Smooth muscle cell (in vitro differentiated cells): ENCODE data around the gene CRYZL1. TPM values are rescaled to one million over a fixed set of nuclear protein-coding genes. Genes with fewer than 3 reads are reported as not detected.
"Not testable (repeated sequence)": the region's sequence is repeated elsewhere in the genome, so short reads cannot be mapped to it uniquely, and the experiment has no call there.

Experiments
- DNase-seq: peaks from one replicate; lab custom pipeline; 2025; ENCODE audit not compliant: unreplicated experiment; lab: John Stamatoyannopoulos, UW
- H2AFZ ChIP-seq: fragments of 200-600 bp; sonication (generic); 2 replicates; pipeline ENCODE4 v1.6.0; 2016; ENCODE audit warnings: antibody characterized with exemption, low read depth, mild to moderate bottlenecking
- H3F3A ChIP-seq: fragments of 200-600 bp; sonication (generic); 2 replicates; pipeline ENCODE4 v1.6.0; 2017; ENCODE audit warnings: antibody characterized with exemption, low read depth
- H3K27ac ChIP-seq: fragments of 200-600 bp; sonication (generic); 2 replicates; pipeline ENCODE4 v1.5.1; 2016; ENCODE audit warnings: low read depth, mild to moderate bottlenecking
- H3K27me3 ChIP-seq: fragments of 200-600 bp; sonication (generic); 2 replicates; pipeline ENCODE4 v1.6.1; 2016; ENCODE audit warnings: low read depth, mild to moderate bottlenecking
- H3K36me3 ChIP-seq: fragments of 200-600 bp; sonication (generic); 2 replicates; pipeline ENCODE4 v1.5.1; 2016; ENCODE audit warnings: low read depth
- H3K4me1 ChIP-seq: fragments of 200-600 bp; sonication (generic); 2 replicates; pipeline ENCODE4 v1.5.1; 2016; ENCODE audit warnings: low read depth
- H3K4me2 ChIP-seq: fragments of 200-600 bp; sonication (generic); 2 replicates; pipeline ENCODE4 v1.6.0; 2016; ENCODE audit warnings: mild to moderate bottlenecking
- H3K4me3 ChIP-seq: fragments of 200-600 bp; sonication (generic); 2 replicates; pipeline ENCODE4 v1.5.1; 2016; ENCODE audit warnings: mild to moderate bottlenecking
- H3K79me2 ChIP-seq: fragments of 200-600 bp; sonication (generic); 2 replicates; pipeline ENCODE4 v1.6.0; 2016; ENCODE audit warnings: low read depth, mild to moderate bottlenecking
- H3K9ac ChIP-seq: fragments of 200-600 bp; sonication (generic); 2 replicates; pipeline ENCODE4 v1.6.0; 2016; ENCODE audit warnings: low read depth
- H3K9me3 ChIP-seq: fragments of 200-600 bp; sonication (generic); replicated peaks from 2 replicates; pipeline ENCODE4 v1.5.1; 2016; ENCODE audit warnings: low read depth
- H4K20me1 ChIP-seq: fragments of 200-600 bp; sonication (generic); 2 replicates; pipeline ENCODE4 v1.6.0; 2016; ENCODE audit warnings: low read depth
- WGBS: methylation state at CpG from one replicate; pipeline ENCODE4 v1.1.7; 2016; ENCODE audit warnings: low lambda C conversion rate; 5-methylcytosine and 5-hydroxymethylcytosine counted together
- polyA plus RNA-seq: library from polyadenylated mRNA; unstranded; fragments of >200 nt; fragmentation: Nextera tagmentation; extraction: Ambion mirVana; gene quantifications from 2 replicates; pipeline ENCODE4 v1.2.1, GENCODE V29; 2016
- total RNA-seq: library from RNA; depleted of rRNA; stranded (reverse); fragments of >200 nt; gene quantifications from 2 replicates; pipeline ENCODE4 v1.2.3, GENCODE V29; 2014
- TF ChIP-seq, protein P1 (sequence below): fragments of 200-600 bp; sonication (generic); IDR thresholded peaks from 2 replicates; pipeline ENCODE4 v1.5.1; 2017; ENCODE audit warnings: borderline replicate concordance, mild to moderate bottlenecking, antibody characterized with exemption; ENCODE audit not compliant: insufficient read depth, poor library complexity, severe bottlenecking

Gene CRYZL1
- total and polyA plus RNA-seq, 2 experiments from 2014 or later: 37.7 to 48.3 TPM

DNA sequence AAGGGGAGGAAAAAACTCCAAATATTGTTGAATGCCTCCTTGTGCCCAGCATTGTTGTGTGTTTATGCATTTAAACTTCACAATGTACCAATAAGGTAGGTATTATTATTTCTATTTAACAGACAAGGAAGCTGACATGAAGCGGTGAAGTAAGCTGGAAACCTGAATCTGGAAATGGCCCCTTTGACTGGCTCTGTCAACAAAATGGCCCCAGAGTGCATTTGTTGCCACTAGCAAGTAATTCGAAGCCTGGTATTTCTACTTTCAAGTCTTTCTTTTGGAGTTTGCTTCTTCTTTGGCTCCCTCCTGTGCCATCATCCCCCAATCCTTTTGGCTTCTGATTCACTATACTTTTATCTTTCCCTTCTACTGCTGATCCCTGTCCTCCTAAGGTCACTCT, 23.1 kb downstream of the CRYZL1 start:
- TF ChIP-seq, protein P1, sequence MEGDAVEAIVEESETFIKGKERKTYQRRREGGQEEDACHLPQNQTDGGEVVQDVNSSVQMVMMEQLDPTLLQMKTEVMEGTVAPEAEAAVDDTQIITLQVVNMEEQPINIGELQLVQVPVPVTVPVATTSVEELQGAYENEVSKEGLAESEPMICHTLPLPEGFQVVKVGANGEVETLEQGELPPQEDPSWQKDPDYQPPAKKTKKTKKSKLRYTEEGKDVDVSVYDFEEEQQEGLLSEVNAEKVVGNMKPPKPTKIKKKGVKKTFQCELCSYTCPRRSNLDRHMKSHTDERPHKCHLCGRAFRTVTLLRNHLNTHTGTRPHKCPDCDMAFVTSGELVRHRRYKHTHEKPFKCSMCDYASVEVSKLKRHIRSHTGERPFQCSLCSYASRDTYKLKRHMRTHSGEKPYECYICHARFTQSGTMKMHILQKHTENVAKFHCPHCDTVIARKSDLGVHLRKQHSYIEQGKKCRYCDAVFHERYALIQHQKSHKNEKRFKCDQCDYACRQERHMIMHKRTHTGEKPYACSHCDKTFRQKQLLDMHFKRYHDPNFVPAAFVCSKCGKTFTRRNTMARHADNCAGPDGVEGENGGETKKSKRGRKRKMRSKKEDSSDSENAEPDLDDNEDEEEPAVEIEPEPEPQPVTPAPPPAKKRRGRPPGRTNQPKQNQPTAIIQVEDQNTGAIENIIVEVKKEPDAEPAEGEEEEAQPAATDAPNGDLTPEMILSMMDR: no peak
- H3F3A ChIP-seq: no peaks in the 10 kb centered on the region
- no peak overlapping the region for H2AFZ ChIP-seq
- no peak overlapping the region for H3K4me2 ChIP-seq
- H3K9me3 ChIP-seq: no peaks in the 10 kb centered on the region
- H3K9ac ChIP-seq: no peak overlapping the region
- no peak overlapping the region for H3K4me3 ChIP-seq
- WGBS: 98% methylated on average over 2 of the region's 2 CpGs
- no peak overlapping the region for H3K27ac ChIP-seq
- H3K36me3 ChIP-seq: peaks cover 16% of the 10 kb centered on the region
- no peaks in the 10 kb centered on the region for H3K27me3 ChIP-seq
- H4K20me1 ChIP-seq: no peaks in the 10 kb centered on the region
- no peak for DNase-seq
- no peaks in the 10 kb centered on the region for H3K4me1 ChIP-seq
- H3K79me2 ChIP-seq: no peaks in the 10 kb centered on the region

DNA sequence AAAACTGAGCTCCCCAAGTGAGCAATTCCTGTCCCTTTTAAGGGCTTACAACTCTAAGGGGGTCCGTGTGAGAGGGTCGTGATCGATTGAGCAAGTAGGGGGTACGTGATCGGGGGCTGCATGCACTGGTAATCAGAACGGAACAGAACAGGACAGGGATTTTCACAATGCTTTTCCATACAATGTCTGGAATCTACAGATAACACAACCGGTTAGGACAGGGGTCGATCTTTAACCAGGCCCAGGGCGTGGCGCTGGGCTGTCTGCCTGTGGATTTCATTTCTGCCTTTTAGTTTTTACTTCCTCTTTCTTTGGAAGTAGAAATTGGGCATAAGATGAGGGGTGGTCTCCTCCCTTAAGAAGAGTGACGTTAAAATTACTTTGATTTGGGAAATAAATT, 24.0 kb downstream of the CRYZL1 start:
- not testable (repeated sequence) for H3K27me3 ChIP-seq, H3K4me2 ChIP-seq, H2AFZ ChIP-seq, H3F3A ChIP-seq, H3K79me2 ChIP-seq, H3K27ac ChIP-seq, H3K4me3 ChIP-seq, H3K9me3 ChIP-seq, H3K9ac ChIP-seq, H4K20me1 ChIP-seq, H3K4me1 ChIP-seq, DNase-seq
- 96% methylated on average over 11 of the region's 11 CpGs for WGBS
- peaks cover 13% of the 10 kb centered on the region for H3K36me3 ChIP-seq

DNA sequence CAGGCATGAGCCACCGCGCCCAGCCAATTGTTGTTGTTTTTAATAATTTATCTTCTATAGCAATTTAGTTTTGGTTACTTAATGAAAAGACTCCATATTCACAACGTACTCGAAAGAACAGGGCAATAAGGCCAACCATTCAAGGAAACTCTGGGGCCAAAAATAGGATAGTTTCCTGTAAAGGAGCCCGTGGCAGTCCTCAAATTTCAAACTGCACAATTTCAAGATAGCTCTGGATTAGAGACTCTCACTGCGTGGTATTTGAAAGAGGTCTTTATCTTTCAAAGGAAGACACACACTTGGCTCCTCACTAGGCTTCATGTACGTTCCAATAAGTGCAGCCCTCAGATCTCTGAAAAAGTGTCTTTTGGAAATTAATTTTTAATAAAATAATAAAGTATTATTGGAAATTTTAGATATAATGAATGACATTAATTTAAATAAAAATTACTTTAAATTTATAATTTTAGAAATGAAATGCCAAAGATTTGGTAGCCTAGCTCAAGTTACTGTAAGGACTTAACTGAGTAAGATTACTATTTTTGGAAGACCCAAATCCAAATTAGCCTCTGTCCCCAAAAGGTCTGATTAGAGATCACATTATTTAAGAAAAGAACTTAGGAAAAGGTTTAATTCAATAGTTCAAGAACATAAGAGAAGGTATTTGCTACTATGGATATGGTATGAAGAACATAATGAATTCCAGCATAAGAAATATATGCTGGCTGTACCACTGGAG, 30.4 kb downstream of the CRYZL1 start:
- H3K9ac ChIP-seq: no peak overlapping the region
- no peaks in the 10 kb centered on the region for H3K79me2 ChIP-seq
- H3K4me2 ChIP-seq: no peak overlapping the region
- H3K4me1 ChIP-seq: no peaks in the 10 kb centered on the region
- TF ChIP-seq, protein P1: no peak
- no peaks in the 10 kb centered on the region for H3K27me3 ChIP-seq
- peaks cover 2% of the 10 kb centered on the region for H3K36me3 ChIP-seq
- H3K27ac ChIP-seq: no peak overlapping the region
- H3K4me3 ChIP-seq: no peak overlapping the region
- no peaks in the 10 kb centered on the region for H3K9me3 ChIP-seq
- WGBS: 81% methylated on average over 7 of the region's 7 CpGs
- H4K20me1 ChIP-seq: no peaks in the 10 kb centered on the region
- DNase-seq: no peak
- no peaks in the 10 kb centered on the region for H3F3A ChIP-seq
- H2AFZ ChIP-seq: no peak overlapping the region

DNA sequence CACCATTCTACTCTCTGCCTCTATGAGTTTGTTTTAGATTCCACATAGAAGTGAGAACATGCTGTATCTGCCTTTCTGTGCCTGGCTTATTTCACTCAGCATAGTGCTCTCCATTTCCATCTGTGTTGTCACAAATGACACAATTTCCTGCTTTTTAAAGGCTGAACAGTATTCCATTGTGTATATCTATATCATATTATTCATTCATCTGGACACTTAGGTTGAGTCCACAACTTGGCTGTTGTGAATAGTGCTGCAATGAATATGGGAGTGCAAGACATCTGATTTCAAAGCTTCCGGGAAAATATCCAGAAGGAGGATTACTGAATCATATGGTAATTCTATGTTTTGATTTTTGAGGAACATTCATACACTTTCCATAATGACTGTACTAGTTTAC, 33.0 kb downstream of the CRYZL1 start:
- Histone ChIP-seq H3K4me1 (no peaks in the 10 kb centered on the region), H3K9ac (no peak overlapping the region), H4K20me1 (peaks cover 3% of the 10 kb centered on the region), H3K27me3 (no peaks in the 10 kb centered on the region), H3K79me2 (no peaks in the 10 kb centered on the region), H3F3A (no peaks in the 10 kb centered on the region), H3K9me3 (no peaks in the 10 kb centered on the region), H2AFZ (no peak overlapping the region), H3K27ac (peak overlapping the region; percentile 16), H3K4me2 (no peak overlapping the region), H3K4me3 (no peak overlapping the region), H3K36me3 (peaks cover under 1% of the 10 kb centered on the region)
- no peak for DNase-seq
- TF ChIP-seq, protein P1: no peak
- 29% methylated on average over 1 of the region's 1 CpG for WGBS
